T1000 (cell line): ENCODE results near the gene HOXB13.
"Not testable (repeated sequence)": the region's sequence is repeated elsewhere in the genome, so short reads cannot be mapped to it uniquely, and the experiment has no call there.

ENCODE experiments used
- DNase-seq: peaks from one replicate; lab custom pipeline; 2025; ENCODE audit warnings: mixed read lengths; lab: John Stamatoyannopoulos, UW

HOXB13 gene

DNA sequence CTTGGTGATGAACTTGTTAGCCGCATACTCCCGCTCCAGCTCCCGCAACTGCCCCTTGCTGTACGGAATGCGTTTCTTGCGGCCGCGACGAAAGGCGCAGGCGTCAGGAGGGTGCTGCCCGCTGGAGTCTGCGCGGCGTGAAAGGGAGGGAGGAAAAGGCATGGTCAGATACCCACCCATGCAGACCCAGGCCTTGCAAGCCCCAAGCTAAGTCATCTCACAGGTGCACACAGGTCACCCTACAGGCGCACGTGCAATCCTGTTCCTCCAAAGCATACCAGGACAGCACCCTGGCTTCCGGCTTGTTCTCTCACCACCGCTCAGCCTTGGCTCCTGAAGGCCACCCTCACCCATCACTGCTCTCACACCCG, 1.6 kb downstream of the HOXB13 start:
- DNase-seq = no peak

- no peak for DNase-seq
These were observed 2.2 kb downstream of the HOXB13 start for GRCh38 chr17:48726114-48726915.

DNA sequence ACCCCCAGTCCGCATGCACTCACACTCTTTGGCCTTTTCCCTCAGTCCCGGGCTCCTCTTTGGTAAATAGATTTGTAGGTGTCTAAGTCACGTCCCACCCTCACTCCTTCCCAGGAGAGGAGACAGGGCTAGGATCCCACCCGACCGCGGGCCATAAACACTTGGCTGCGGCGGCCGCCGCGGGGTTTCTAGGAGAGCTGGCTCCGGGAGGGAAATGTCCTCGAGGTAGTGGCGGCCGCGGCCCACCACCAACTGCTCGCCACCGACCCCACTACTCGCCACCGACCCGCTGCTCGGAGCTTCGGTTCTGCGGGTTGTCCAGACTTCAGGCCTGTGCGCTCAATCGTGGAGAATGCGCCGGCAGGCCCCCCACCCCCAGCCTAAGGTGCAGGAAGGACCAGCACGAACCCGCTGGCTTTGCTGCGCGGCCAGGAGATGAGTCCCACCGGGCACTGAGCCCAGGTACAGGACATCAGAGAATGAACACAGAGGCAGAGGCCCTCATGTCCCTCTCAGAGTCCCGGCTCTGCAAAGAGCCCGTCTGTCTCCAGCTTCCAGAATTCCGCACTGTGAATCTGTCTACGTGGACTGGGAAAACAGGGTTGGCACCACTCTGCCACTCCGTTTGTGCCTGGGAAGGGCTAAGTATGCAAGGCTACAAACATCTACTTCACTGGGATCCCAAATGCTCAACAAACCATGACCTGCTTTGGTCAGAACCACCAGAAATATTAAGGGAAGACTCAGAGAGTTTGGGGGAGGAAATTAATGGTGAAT, 3.1 kb downstream of the HOXB13 start:
- DNase-seq = no peak

DNA sequence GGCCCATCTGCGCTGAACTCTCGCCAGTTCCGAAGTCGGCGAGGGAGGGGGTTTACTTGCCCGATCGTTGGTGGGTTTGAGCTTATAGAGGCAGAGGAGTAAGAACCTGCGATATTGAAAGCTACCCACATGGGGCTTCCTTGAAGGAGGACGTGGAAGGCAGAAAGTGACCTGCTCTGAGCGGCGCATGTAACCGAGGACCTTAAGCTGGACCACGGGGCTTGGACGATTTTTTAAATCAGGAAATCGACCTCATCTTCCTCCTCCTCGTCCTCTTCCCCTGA, 3.6 kb downstream of the HOXB13 start:
- DNase-seq = no peak

GRCh38 chr17:48724251-48725003, 4.1 kb downstream of the HOXB13 start:
- DNase-seq = no peak

DNA sequence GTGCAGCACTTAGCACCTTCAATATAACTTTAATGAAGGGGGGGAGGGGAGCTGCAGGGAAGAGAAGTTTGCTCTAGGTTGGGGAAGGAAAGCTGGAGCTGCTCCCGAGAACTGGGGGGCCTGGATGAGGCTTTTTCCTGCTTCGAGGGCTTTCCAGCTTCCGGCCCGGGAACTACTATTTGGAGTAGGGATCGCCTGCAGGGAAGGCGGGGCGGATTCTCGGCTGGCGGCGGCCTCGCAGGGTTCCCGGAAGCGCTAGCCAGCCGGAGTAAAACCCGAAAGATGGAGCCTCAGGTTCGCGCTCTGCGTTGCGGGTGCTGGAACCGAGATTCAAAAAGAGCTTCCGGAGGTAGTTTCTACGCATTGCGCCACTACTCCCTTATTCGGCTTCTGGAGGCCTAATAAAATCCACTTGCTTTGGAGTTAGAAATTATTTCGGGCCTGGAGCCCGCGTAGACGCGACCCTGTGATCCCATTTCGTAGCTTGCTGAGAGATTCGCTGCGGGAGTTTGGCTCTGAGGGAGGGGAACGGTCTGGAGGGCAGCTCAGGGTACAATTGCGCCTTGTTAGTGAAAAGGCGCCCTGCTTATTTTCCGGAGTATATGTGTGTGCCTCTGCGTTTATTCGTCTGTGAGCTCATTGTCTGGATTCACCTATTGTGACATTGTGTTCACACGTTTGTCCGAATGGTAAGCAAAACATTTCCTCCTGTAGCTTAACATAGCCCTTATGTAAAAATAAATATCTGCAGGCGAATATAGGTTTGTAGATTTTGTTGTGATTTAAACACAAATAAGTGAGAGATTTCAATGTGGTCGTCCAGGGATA, 4.9 kb downstream of the HOXB13 start:
- DNase-seq = no peak

GRCh38 chr17:48722915-48723422, 5.6 kb downstream of the HOXB13 start, which contains the start of gene PRAC2:
TSS of gene PRAC2 (plus strand) at chr17:48723185. CDS start at chr17:48724411, 1,226 bp downstream.
- no peak for DNase-seq

- DNase-seq = no peak
These were observed 6.2 kb downstream of the HOXB13 start, which contains the start of gene PRAC1 for GRCh38 chr17:48722201-48722907. TSS of gene PRAC1 (minus strand) at chr17:48722518. CDS start at chr17:48722392, 126 bp downstream.

- DNase-seq = no peak
These were observed 7.5 kb downstream of the HOXB13 start for GRCh38 chr17:48721009-48721402.

- DNase-seq = no peak
These were observed 8.1 kb downstream of the HOXB13 start for GRCh38 chr17:48720266-48721008.

DNA sequence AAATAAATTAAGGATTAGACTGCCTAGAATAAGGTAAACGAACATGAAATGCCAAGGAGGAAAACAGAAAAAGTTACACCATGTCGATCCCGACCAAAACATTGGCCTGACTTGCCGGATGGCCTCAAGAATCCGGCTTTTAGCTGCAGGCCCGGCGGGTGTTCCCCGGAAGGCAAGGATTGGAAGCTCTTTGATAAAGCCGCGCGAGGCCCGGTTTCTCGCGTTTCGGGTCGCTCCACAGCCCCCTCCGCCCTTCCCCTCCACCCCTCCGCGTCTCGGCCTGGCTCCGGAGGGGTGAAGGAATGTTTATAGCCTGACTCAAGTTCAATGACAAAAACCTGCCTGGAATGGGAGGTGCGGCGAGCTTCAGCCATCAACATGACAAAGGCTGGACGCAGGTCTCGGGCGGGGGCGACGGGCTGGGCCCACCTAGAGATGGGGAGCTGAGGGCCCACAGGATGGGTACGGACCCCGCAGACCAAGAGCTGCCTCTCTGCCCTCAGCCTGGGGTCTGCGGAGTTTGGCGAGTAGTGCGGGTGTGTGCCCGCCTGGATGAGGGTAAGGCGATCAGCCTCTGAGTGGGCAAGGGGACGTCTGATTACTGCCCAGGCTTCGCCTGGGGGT, 8.8 kb downstream of the HOXB13 start:
- DNase-seq = no peak

DNA sequence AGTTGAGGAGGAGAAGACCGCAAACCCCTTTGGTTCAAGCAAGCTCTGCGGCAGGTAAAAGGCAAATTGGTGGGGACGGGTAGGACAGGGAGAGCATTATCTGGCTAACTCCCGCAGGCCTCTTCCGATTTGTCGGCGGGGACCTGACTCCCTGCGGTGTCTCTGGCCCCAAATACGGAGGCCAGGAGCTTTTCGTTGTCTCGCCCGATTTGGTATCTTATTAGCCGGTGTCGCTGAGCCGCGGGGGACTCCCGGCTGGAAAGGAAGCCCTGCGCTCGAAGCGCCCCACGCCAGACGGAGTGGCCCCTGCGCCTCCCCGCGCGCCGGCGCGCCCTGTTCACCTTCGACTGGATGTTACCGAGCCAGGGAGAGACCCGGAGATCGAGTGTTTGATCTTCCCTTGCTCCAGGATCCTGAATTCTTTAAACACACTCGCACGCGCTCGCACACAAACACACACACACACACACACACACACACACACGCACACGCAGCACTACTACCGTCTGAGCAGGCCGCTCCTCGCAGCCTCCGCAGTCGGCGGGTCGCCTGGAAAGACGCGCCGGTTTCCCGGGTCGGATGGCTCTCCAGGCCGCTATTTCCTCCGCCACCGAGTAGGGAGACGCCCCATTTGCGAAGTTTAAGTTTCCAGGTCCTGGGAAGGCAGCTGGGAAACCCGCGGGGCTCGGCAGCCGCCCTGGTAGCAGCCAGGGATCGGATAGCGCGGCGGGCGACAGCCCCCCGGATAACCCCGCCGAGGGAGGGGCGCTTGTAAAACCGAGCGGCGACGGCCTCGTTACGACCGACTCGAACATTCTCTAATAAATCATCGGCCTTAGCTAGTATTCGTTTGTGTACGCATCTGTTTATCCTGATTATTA, 9.5 kb downstream of the HOXB13 start:
- DNase-seq = no peak

DNA sequence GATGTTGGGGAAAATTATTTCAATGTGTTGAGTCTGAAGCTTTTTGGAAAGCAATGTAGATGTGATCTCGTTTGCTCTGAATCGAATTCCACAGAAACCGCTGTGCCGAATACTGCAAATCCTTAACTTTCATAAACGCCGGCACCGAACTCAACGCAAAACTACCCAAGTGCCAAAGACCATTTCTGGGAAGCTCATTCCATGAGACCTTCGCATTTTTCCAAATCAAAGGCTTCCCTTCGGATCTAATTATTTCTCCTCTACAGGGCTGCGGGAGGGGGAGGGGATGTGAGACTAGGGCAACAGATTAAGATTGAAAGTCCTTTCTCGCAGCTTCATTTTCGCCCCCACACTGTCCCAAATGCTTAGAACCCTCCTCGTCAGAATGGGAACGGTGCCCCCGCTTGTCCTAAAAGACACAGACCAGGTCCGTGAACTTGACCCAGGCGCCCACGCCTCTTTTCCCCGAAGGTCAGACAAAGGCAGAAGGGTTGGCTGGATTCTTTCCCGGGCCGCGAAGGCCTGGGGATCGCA, 10.3 kb downstream of the HOXB13 start:
- no peak for DNase-seq

DNA sequence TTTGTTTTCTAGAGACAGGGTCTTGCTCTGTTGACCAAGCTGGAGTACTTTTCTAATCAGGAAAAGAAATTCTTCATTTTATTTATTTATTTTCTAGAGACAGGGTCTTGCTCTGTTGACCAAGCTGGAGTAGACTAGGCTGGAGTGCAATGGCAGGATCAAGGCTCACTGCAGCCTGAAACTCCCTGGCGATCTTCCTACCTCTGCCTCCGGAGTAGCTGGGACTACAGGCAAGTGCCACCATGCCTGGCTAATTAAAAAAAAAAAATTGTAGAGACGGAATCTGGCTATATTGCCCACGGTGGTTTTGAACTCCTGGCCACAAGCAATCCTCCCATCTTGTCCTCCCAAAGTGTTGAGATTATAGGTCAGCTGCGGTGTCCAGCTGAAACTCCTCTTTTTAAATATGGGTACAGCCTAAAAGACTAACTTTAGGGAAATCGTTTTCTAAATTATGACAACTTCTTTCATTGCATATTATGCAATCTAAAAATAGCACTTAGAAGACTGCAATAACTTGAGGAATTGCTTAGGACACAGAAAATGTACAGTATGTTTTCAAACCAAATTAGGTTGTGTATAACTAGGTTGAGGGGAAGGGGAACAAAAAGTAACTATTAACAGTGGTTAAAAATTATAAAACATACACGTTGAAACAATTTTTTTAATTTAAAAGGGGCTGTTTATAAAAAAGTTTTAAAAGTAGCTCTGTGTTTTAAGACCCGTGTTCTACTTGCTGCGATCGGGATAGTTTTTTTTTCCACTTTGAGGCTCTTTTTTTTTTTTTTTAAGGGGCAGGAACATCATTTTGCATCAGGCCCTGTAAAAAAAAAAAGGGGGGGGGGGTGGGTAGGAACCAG, 11.0 kb downstream of the HOXB13 start:
- DNase-seq = no peak

GRCh38 chr17:48716549-48716948, 12.0 kb downstream of the HOXB13 start:
- DNase-seq = not testable (repeated sequence)

DNA sequence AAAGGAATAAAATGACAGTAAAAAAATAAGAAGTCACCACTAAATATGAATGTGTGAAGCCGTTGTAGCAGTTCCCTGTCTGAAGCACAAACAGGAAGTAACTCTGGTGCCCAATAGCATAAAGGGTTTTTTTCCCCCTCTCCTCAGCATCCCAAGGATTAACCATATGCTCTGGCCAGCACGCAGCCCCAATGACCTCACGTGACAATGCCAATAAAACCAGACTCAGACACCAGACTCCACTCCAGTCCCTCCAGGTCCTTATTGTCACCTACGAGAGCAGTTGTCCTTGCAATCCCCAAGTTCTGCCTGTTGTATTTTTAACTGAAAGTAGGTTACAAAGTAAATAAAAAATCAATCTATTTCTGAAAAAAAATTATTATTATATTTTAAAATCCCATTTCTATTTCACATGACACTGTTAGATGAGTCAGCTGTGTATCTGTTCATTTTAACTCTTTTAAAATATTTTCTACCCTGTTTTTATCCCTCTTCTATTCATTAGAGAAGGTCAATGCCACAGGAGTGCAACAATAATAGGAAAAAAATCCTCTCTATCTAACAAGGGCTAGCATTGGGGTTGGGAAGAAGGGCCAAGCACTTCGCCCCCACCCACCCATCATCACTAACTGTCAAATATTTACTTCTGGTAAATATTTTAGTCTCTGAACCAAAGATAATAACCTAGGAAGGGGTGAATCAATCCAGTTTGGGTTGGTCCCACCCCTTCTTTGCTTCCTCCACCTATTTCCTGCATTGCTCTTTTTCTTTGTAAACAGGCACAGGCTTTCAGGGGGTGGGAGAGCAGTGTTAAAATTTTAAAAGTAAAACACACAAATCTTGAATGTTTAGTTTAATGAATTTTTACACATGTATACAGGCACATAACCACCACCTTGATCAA, 12.8 kb downstream of the HOXB13 start:
- no peak for DNase-seq
